DOHH2 (cell line): Measurements from ENCODE around the gene MRS2.

Experiments used
- EZH2phosphoT487 ChIP-seq: fragments of 200-600 bp; sonication (generic); IDR thresholded peaks from 2 replicates; pipeline ENCODE4 v1.6.1; 2017; ENCODE audit warnings: borderline replicate concordance, mild to moderate bottlenecking, antibody characterized with exemption, low read length, moderate library complexity, mixed read lengths
- TF ChIP-seq, protein P1 (sequence below): fragments of 200-600 bp; sonication (generic); IDR thresholded peaks from one replicate; pipeline ENCODE4 v1.5.1; 2014; ENCODE audit warnings: antibody characterized with exemption, mild to moderate bottlenecking, low read depth, low read length; ENCODE audit not compliant: poor library complexity, severe bottlenecking

DNA sequence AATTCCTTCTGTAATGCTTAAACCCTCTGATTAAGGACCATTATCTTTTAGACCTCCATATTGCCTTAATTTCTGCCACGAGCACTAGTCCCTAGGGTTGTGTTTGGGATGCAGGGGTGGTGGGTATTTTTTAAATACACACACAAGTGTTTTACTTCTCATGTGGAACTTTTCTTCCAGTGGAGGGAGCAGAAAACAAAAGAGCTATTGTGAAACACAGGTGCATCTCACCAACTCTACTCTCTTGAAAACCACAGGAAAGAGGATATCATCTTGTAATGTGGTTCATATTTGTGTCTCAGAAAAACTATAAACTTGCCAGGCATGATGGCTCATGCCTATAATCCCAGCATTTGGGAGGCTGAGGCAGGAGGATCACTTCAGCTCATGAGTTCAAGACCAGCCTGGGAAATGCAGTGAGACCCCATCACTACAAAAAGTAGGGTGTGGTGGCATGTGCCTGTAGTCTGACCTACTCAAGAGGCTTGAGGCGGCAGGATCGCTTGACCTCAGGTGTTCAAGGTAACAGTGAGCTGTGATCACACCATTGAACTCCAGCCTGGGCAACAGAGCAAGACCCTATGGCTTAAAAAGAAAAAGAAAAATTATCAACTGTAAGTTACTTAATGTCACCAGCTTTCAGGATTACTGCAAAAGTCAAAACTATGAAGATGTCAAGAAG is 37.3 kb downstream of the MRS2 start:
- TF ChIP-seq, protein P1, sequence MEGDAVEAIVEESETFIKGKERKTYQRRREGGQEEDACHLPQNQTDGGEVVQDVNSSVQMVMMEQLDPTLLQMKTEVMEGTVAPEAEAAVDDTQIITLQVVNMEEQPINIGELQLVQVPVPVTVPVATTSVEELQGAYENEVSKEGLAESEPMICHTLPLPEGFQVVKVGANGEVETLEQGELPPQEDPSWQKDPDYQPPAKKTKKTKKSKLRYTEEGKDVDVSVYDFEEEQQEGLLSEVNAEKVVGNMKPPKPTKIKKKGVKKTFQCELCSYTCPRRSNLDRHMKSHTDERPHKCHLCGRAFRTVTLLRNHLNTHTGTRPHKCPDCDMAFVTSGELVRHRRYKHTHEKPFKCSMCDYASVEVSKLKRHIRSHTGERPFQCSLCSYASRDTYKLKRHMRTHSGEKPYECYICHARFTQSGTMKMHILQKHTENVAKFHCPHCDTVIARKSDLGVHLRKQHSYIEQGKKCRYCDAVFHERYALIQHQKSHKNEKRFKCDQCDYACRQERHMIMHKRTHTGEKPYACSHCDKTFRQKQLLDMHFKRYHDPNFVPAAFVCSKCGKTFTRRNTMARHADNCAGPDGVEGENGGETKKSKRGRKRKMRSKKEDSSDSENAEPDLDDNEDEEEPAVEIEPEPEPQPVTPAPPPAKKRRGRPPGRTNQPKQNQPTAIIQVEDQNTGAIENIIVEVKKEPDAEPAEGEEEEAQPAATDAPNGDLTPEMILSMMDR: no peak
- TF ChIP-seq EZH2phosphoT487: no peak
